ENCODE results near the gene CSTF3.

GRCh38 chr11:33187998-33188722, 26.9 kb upstream of the CSTF3 start:
- TF ChIP-seq, protein P1, sequence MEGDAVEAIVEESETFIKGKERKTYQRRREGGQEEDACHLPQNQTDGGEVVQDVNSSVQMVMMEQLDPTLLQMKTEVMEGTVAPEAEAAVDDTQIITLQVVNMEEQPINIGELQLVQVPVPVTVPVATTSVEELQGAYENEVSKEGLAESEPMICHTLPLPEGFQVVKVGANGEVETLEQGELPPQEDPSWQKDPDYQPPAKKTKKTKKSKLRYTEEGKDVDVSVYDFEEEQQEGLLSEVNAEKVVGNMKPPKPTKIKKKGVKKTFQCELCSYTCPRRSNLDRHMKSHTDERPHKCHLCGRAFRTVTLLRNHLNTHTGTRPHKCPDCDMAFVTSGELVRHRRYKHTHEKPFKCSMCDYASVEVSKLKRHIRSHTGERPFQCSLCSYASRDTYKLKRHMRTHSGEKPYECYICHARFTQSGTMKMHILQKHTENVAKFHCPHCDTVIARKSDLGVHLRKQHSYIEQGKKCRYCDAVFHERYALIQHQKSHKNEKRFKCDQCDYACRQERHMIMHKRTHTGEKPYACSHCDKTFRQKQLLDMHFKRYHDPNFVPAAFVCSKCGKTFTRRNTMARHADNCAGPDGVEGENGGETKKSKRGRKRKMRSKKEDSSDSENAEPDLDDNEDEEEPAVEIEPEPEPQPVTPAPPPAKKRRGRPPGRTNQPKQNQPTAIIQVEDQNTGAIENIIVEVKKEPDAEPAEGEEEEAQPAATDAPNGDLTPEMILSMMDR (IDR thresholded peaks at IDR 0.05), result no peak
- no peak for TF ChIP-seq POLR2A (IDR thresholded peaks at IDR 0.05)

Measured in tibial nerve (tissue), 3 donors.